Globus pallidus (tissue), 1 donor: ENCODE measurements around the gene LILRA6.
"Not testable (repeated sequence)": the region's sequence is repeated elsewhere in the genome, so short reads cannot be mapped to it uniquely, and the experiment has no call there.

ENCODE experiments used
- DNase-seq: peaks from one replicate; pipeline ENCODE4 v3.0.0-alpha.2; 2015; ENCODE audit warnings: low spot score

LILRA6 gene

DNA sequence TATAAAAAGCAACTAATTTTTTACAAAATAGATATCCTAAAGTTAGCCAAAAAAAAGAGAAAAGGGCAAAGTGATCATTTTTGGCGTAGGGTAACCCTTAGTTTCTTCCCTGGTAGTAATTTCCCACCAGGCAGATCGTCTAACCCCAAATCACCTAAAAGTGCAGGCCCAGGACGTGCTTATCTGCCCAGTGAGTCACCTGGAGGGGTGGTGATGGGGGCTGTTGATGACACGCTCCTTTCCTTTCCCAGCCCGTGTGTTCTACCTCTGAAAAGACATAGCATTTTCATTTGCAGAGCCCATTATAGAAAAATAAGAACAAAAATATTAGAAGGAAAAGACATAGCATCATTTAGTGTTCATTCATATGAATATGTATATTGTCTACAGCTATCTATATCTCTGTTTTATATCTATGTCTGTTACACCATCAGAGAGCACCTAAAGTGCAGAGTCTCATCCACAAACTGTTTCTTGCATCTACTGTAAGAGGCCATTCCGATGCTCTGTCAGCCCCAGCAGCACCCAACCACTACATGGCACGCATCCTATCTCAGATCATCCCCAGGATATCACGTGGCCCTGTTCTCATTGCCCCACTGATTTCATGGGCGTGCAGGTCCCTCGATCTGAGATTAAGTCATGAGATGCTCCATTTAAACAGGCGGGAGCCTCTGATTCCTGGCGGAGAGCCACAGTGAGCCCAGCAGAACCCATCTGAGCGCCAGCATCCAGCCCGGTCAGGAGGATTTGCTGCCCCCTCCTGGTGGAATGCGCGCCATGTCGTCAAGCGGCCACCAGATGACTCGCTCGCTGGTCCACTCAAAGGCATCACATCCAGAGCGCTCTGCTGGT is 11.3 kb downstream of the LILRA6 start:
- DNase-seq, result peak; percentile 90

DNA sequence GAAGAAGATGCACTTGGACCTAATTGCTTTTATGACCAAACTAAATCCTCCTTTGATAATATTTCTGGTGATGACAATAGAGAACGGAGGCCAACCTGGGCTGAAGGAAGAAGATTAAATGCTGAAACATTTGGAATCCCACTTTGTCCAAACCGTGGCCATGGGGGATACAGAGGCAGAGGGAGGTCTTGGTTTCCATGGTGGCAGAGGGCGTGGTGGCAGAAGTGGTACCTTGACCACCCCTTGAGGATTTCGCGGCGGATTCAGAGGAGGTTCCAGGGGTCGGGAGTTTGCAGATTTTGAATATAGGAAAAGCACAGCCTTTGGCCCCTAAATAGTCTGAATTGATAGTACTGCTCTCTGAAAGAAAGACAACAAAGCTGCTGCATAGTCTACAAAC is 12.6 kb downstream of the LILRA6 start:
- DNase-seq, result no peak

DNA sequence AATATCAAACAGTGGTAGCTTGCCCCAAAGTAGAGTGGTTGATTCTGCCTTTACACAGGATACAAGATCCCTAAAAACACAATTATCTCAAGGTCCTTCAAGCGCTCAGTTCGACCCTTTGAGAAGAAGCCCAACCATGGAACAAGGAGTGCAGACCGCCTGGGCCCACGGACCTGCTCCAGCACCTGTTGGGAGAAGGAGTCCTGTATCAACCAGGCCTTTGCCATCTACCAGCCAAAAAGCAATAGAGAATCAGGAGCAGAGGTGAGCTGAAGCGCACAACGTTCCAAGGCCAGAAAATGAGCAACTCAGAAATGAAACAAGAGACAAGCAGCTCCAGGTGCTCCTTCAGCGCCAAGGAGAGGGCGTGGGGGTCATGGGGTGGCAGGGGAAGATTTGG is 13.4 kb downstream of the LILRA6 start:
- DNase-seq, result no peak

DNA sequence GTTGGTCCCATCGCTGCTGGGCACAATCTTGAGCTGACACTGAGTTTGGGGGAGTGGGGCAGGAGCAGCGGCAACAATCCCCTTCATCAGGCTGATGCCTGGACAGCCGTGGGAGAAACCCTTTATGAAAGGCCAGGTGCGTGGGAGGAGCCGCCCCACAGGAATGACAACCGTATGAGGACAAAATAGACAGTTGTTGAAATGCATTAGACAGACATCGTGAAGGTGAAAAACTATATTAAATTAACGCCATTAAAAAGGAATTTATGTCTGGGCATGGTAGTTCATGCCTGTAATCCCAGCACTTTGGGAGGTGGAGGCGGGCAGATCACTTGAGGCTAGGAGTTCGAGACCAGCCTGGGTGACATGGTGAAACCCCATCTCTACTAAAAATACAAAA is 18.0 kb downstream of the LILRA6 start:
- not testable (repeated sequence) for DNase-seq

GRCh38 chr19:54223937-54224281 is 18.7 kb downstream of the LILRA6 start:
- DNase-seq, result not testable (repeated sequence)

DNA sequence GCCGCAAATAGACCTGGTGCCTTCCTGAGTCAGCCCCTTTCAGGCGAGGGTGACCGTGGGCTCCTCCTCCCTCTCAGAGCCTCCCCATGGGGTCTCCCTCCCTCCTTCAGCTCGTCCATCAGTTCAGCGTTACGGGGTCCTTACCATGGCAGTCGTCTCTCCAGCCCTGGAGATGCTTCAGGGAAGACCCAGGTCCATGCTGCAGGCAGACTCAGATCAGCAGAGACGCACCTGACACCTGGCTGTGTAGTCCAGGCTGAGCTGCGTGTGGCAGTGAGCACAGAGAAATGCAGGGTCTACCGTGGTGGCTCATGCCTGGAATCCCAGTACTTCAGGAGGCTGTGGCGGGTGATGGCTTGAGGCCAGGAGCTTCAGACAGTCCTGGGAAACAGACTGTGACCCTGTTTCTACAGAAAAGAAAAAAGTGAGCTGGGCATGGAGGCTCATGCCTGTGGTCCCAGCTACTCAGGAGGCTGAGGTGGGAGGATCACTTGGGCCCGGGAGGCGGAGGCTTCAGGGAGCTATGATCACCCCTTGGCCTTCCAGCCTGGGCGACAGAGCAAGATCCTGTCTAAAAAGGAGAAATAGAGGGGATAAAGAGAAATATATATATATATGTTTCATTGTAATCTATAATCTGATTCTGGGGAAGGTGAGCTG is 19.2 kb downstream of the LILRA6 start:
- DNase-seq, result not testable (repeated sequence)

GRCh38 chr19:54222474-54223276 is 19.9 kb downstream of the LILRA6 start, which contains the start of gene LILRB3:
TSS of gene LILRB3 (minus strand) at chr19:54223007. CDS start at chr19:54222976, 31 bp downstream.
- not testable (repeated sequence) for DNase-seq

- DNase-seq, result not testable (repeated sequence)
These were observed 20.6 kb downstream of the LILRA6 start for GRCh38 chr19:54221947-54222346.

DNA sequence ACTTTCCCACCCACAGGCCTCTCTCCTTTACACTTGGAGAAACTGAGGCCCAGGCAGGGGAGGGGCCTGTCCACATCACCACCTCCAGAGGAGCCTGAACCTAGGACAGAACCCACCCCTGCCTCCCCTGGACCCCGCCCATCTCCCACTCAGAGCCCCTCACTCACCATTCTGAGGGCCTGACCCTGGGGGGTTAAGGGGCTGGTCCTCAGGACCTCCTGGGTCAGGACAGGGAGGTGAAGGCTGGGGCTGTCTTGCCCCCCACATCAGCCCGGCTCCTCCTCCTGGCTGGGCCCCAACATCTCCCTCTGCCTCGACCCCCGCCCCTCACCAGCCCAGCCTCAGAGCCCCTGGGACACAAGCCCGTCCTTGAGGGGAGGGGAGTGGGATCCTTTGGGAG is 22.9 kb downstream of the LILRA6 start:
- DNase-seq, result not testable (repeated sequence)

DNA sequence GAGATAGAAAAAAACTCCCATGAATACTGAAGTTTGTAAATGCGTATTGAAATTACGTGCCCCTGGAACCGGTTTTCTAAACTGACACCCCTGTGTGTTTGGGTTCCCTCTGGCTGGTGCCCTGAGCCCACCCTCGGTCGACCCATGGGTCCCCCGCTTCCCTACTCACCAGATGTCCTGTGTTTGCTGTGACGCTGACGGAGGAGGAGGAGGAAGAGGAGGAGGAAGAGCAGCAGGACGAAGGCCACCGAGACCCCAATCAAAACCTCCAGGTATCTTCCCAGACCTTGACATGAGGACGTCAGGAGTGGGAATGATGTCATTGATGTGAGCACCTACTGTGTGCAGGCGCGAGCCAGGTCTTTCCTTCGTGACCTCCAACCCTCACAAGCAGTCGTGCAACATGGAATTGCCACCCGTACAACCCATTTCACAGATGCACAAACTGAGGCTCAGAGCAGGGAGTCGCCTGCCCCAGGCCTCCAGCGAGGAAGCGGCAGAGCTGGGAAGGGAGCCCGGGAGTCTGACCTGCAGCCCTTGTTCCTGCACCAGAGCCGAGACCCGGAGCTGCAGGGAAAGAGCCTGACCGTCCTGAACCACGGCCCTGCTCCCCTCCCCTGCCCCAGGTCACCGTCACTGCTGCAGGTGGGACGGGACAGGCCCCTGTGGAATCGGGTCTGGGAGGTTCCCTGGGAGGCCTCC is 23.5 kb downstream of the LILRA6 start:
- no peak for DNase-seq

DNA sequence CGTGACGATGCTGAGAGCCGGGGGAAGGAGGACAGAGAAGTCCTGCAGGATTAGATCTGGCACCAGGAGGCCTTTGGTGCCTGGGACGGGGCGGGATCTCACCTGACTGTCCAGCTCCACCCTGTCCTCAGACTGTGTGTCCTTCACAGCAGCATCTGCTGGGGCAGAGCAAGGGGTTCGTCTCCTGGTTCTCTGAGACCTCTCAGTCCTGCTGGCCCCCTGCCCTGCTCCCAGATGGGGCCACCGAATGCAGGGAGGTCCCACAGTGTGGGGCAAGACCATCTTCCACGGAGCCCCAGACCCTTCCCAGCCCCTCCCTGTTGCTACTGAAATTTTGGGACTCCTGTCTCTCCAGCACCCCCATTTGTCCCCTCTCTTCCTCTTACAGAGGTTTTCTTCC is 24.3 kb downstream of the LILRA6 start:
- DNase-seq, result no peak

DNA sequence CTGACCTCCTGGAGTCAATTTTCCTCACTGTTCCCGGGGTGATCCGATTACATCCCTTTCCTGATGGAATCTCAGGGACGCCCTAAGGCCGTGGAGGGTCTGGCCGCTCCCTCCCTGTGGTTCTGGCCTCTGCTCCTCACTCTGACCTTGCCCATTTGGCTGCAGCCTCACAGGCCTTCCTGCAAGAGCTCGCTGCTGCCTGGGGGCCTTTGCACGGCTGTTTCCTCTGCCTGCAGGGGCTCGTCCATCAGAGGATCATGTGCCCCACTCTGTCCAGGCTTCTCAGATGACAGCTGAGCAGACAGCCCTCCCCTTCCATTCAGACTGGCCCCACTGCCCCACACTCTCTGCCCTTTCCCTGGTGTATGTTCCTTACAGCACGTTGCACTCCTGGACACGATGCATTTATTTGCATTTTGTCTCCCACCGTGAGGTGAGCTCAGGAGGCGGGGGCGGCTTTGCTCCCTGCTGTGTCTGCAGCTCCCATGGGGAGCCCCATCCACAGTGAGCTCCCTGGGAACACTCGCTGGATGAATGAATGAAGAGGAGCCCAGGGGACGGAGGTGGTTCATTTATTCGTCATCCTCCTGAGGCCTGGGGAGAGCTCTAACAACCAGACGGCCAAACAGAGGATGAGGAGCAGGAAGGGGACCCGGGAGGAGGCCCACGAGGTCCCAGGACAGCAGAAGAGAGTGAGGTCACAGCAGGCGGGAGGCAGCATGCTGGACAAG is 24.9 kb downstream of the LILRA6 start:
- DNase-seq, result not testable (repeated sequence)

DNA sequence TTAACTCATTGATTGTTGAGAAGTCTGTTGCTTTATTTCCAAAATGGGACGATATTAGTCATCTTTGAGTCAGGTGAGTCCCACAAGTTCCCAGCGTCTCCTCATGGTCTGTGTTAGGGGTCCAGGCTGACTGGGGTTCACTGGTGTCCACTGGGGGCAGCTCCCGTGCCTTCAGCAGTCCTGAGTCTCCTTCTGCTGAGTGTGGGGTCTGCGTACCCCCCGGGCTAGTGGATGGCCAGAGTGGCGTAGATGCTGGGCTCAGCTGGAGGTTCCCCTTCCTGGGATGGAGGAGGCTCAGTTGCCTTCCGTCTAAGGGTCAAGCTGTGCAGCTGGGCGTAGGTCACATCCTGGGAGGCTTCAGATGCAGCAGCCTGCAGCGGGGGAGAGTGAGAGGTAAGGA is 25.7 kb downstream of the LILRA6 start:
- no peak for DNase-seq

- DNase-seq, result not testable (repeated sequence)
These were observed 27.9 kb downstream of the LILRA6 start for GRCh38 chr19:54214734-54215133.

- DNase-seq, result not testable (repeated sequence)
These were observed 28.4 kb downstream of the LILRA6 start for GRCh38 chr19:54214217-54214616.

DNA sequence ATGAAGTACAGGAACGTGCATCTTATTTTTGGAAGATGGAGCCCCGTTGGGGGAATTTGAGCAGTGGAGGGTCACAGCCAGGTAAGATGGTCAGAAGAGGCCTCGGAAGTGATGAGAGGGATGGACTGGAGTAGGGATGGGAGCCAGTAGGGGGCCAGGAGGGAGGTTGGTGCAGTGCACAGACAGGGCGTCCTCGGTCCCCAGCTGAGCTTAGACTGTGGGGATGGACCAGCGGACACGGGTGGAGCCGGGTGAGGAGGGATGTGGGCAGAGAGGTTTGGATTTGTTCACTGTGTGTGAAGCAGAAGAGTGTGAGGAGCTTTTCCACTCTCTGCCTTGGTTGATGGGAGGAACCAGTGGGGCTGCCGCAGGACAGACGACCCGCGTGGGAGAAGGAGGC is 31.4 kb downstream of the LILRA6 start:
- DNase-seq, result no peak

DNA sequence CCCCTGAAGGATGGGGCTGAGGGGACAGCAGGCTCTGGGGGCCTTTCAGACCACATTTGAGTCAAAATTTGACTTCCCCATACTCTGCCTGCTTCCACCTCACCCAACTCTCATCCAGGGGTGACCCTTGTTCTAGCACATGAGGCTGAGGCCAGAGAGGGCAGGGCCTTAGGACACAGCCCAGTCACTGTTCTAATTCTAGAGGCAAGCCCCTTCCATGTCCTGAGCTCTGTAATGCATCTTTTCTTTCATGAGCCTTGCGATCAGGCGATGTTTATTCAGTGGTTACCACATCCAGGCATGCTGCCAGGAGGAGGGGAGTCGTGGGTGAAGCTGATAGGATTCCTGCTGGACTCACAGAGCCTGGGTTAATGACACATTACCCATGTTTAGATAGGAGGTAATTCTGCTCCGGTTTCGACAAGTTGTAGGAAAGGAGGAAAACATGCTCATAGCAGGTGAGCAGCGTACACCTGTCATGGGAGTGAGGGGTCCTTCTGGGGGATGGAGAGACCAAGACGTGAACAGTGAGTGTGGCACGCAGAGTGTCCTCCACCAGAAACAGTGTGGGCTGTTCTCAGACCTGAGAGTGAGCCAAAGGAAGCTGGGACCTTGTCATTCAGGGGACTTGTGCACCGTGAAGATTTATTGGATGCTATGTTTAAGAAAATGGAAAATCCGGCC is 32.6 kb downstream of the LILRA6 start:
- DNase-seq, result peak; percentile 87

DNA sequence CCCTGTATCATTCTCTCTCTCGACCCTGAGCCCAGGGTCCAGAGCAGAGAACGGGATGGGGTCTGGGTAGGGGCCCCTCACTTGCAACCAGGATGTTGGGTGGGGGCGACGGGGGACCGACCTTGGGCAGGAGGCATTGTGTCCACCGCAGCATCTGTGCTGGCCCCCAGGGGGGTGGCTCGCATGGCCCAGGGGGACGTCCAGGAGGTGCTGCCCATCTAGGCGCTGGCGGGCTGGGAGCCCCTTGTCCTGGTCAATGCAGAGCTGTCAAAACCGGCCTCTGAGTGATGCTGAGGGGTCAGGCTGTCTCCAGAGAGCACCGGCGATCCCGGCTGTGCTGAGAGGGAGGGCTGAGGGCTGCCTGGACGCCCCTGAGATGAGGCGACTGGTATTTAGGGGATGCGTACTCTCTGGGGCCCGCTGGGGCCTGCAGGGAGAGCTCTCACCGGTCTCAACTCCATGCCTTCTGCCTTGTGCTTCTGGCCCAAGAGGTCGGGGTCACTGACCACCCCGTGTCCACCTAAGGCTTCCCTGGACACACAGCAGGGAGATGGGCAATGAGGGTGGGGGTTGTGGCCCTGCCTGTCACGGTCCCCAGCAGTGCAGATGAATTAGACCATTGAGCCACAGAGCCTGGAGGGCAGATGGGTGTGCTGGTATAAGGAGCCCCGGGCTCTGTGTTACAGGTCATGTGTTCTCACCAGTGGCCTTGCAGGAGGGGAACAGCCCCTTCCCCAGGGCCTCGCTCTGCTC is 33.4 kb downstream of the LILRA6 start:
- peak; percentile 75 for DNase-seq

DNA sequence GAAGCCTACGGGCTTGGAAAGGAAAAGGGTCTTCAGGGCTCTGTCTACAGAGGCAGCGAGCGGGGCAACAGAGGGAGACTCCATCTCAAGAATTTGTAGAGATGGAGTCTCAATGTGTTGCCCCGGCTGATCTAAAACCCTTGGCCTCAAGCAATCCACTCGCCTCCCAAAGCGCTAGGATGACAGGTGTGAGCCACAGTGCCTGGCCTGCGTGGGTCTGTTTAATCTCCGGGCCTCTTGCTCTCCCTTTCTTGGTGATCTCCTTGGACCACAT is 33.9 kb downstream of the LILRA6 start:
- no peak for DNase-seq
